ENCODE measurements around the gene LAMB3.

DNA sequence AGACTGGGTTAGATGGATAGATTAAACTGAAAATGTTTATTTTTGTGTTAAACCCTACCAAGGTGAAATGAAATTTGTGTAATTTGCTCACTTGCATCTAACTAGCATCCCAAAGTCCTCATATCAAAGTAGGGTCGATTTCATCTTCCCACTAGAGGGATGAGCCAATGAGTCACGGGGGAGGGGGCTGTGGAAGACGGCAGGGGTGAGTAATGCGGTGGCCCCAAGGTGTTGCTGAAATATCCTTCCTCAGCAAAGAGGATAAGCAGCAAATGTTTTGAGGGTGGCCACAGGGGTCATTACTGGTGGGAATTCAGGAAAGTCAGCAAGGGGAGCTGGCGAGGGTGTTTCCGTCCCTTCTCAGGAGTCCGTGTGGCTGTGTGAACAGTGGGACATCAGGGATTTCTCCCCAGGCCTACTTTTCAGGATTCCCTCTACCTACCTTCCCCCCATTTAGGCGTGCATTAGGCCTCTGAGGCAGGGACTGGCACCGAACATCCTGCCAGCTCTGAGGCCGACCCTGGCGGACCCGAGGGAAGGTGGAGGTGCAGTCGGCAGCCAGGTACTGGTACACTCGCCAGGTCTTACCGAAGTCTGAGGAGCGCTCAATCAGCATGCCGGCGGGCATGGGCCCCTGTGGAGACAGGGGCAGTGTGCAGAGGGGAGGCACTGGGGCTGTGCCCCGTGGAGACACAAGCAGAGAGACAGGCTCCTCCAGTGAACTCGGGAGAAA is 18.1 kb downstream of the LAMB3 start:
- TF ChIP-seq, protein P1, sequence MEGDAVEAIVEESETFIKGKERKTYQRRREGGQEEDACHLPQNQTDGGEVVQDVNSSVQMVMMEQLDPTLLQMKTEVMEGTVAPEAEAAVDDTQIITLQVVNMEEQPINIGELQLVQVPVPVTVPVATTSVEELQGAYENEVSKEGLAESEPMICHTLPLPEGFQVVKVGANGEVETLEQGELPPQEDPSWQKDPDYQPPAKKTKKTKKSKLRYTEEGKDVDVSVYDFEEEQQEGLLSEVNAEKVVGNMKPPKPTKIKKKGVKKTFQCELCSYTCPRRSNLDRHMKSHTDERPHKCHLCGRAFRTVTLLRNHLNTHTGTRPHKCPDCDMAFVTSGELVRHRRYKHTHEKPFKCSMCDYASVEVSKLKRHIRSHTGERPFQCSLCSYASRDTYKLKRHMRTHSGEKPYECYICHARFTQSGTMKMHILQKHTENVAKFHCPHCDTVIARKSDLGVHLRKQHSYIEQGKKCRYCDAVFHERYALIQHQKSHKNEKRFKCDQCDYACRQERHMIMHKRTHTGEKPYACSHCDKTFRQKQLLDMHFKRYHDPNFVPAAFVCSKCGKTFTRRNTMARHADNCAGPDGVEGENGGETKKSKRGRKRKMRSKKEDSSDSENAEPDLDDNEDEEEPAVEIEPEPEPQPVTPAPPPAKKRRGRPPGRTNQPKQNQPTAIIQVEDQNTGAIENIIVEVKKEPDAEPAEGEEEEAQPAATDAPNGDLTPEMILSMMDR (IDR thresholded peaks at IDR 0.05; ENCODE audit: insufficient read depth, low read depth, low read length) = no peak
- TF ChIP-seq EZH2 (IDR thresholded peaks at IDR 0.05; ENCODE audit: insufficient read depth, low read length) = no peak

All from astrocyte (in vitro differentiated cells and primary cell).